GM18909 (cell line): ENCODE results near the gene AGAP1.

Experiments used
- ATAC-seq: cut with Tn5 transposase; IDR thresholded peaks from one replicate; pipeline ENCODE4 v1.9.1; 2021; ENCODE audit warnings: mild to moderate bottlenecking; ENCODE audit not compliant: unreplicated experiment, poor library complexity

Gene AGAP1

DNA sequence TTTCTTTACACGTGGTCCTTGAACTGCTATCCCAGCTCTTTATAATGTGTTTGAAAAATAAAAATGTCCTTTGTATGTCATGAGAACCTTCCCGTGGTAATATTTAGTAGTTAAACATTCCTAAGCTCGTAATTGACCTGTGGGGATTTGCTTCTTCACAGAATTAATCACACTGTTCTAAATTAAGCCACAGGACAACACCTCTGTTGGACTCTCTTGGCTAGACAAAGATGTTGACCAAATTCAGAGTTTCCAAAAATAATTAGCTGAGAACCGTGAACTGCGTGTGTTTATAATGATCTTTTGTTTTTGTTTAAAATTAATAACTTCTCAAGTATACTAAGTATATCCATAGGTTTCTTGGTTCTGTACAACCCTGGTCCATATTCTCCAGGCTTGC is 528.3 kb downstream of the AGAP1 start:
- ATAC-seq, result no peak

DNA sequence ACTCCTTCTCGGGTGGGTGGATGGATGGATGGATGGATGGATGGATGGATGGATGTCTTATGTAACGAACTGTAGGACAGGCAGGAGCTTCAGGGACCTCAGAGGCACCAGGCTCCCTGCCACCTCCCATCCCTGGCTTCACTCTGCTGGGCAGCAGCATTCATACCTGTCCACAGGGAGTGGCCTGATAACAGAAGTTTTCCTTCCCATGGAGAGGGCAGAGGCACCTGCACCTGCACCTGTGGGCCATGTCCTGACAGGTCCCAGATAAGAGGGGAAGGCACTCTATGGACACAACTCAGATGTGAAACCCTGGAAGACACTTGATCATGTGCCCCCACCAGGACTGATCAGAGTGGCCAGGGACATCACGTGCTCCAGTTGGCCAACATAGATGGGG is 532.0 kb downstream of the AGAP1 start:
- no peak for ATAC-seq

DNA sequence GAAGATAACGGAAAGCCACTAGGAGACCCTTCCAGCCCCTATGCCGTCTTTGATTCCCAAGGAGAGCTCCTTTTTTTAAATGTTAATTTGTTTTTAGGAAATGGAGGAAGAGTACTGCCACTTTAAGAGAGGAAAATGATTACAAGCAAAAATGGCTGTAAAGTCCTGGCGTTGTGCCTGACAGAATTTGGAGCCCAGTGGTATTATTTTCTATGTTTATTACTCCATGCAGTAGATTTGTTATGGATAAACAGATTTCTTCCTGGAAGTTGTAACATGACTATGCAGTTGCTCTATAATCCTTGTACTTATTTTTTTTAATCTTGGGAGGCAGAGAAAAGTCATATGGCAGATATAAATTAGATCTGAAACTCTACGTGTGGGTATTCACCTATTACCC is 533.0 kb downstream of the AGAP1 start:
- ATAC-seq, result no peak

DNA sequence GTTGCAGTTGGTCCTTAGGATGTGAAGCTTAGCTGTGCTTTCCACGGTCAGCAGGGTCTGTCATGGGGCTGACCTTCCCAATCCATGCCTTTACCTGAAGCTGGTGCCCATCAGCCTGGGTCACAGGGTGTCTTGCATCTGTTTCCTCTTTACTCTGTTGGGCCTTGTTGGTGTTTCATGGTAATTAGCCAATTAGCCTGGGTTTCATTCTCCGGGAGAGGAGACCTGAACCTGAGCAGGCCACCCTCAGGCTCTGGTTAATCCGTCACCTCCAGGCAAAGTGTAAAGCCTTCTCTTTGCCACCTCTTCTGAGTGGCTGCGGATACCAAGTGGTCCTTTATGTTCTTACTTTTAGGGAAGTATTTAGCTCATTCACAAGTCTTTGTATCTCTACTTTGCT is 534.2 kb downstream of the AGAP1 start:
- no peak for ATAC-seq

DNA sequence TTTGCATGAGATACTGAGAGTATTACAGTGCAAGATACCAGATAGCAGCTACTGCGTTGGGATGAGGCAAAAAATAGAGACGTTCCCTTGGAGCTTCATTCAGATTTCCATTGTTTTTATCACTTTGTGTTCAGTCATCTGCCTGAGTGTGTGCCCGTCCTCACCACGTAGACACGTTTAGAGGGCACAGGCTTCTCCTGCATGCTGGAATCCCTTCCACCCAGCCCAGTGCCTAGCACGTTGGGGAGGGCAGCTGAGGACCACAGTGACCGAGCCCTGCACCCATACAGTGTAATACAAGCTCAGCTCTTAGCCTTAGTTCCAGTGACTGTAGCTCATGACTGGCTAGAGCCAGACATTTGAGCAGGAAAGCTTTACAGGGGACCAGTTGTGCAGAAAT is 539.6 kb downstream of the AGAP1 start:
- ATAC-seq, result no peak

DNA sequence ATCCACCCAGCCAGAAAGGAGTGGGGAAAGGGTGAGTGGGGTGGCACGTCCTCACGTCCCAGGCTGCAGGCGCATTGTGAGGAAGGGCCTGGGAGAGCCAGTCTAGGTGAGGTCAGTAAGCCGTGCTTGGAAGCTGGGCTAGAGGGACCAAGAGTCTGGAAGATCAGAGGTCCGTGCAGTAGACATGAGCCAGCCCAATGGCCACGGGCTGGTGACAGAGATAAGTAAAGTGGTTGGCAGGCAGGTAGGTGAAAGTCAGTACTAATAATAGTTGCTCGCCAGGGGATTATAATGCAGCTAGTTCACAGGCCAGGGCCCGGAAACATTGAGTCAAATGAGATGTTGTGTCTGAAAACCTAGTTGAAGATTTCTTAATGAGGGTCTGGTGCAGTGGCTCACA is 541.1 kb downstream of the AGAP1 start:
- ATAC-seq, result no peak

DNA sequence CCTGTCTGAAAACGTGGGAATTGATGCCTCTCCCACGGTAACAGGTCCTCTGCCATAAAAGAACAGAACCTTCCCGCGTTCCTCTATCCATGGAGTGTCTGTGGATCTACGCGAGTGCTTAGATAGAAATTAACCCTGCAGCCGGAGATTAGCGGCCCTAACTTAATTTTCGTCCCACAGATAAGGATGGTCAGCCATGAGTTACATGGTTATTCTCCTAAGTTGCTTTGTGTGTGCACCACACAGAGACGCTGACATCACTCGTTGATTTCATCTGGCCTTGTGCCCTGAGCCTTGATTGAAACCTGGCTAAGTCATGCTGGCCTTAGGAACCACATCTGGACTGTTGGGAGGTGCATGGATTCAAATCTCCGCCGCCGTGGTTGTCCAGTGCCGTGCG is 542.2 kb downstream of the AGAP1 start:
- no peak for ATAC-seq

DNA sequence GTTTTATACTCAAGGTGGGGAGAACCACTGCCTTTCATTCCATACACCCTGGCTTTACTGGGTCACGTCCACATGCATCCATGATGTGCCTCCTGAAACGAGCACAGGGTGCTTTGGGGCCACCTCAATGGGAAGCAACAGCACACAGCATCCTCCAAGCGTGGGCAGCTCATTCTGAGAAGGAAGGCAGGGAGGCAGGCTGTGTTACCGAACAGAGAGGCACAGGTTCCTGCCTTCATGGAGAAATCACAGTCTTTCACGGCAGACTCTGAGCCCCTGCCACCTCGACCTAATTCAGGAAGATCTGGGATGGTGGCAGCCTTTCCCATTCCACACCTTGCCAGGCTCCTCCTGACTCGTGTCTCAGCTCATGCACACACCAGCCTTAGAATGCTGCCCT is 544.3 kb downstream of the AGAP1 start:
- no peak for ATAC-seq

DNA sequence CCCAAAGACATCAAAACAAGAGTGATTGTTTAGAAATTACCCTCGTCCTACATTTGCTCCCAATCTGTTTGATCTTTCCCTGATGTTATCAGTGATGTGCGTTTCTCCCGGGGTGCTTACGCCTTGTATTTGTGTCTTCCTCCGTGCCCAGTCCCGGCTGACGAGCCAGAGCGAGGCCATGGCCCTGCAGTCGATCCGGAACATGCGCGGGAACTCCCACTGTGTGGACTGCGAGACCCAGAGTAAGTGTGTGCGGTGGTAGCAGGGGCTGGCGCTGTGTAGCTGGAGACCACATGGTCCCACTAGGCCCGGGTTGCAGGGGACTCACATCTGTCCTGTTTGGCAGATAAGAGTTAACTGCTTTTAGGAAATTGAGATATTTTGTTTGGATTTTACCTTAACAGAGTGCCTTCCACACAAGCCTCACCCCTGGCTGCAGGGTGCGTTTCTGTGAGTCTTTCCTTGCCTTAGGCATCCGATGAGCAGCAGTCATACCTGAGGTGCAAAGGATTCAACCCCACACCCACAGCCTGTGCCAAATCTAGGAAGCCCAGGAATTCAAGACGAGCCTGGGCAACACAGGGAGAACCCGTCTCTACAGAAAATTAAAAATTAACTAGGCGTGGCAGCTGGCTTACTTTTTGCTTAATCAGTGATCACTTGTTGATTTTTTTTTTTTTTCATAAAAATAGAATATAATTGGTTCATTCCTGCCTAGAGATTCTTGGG is 546.9 kb downstream of the AGAP1 start:
- no peak for ATAC-seq

DNA sequence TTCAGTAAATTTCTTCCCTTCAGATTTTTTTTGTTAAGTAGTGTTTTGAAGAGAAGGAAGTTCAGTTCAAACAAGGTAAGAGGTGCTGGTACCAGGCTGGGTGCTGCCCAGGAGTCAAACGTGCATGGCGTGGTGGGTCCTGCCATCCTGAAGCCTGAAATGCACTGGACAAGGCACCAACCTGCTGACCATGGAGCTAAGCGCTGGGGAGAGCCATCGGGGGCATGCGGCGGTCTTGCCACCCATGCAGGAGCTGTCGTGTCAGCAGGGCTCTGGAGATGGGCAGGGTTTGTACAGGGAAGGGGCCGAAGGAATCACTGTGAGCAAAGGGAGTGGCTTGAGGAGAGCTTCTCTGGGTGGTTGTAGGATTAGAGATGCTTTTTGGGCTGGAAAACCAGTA is 547.8 kb downstream of the AGAP1 start:
- no peak for ATAC-seq

DNA sequence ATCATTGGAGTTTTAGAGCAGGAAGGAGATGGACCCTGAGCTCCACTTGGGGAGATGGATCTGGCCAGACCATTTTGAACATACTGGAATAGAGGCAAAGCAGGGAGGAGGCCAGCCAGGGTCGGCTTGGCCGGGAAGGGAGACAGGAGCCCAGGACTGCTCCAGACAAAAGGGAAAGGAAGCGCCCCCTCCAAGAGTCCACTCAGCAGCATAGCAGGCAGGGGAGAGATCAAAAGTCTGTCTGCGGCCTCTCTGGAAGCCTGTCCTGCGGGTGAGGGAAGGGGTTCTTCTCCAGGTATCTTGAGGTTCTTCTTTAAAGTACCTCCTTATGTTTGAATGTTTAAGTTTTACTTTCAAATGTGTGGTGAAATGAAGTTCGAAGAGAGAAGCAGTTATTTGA is 548.2 kb downstream of the AGAP1 start:
- no peak for ATAC-seq

DNA sequence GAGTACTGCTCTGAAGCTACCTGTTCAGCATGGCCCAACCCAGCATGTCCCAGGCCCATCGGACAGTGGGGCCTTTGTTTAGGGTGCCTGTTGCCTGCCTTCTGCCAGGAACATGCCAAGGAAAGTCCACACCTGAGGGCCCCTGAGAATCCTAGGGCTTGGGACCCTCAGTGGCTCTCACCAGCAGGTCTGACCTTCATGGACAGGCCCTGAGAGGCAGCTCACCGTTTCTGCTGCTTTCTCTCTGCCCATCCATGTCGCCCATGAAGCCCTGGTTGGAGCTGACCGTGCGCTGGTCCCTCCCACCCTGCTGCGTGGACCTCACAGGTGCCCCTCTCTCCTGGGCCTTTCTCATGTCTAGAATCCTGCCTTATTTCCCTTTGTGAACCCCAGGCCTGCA is 550.3 kb downstream of the AGAP1 start:
- ATAC-seq, result no peak

DNA sequence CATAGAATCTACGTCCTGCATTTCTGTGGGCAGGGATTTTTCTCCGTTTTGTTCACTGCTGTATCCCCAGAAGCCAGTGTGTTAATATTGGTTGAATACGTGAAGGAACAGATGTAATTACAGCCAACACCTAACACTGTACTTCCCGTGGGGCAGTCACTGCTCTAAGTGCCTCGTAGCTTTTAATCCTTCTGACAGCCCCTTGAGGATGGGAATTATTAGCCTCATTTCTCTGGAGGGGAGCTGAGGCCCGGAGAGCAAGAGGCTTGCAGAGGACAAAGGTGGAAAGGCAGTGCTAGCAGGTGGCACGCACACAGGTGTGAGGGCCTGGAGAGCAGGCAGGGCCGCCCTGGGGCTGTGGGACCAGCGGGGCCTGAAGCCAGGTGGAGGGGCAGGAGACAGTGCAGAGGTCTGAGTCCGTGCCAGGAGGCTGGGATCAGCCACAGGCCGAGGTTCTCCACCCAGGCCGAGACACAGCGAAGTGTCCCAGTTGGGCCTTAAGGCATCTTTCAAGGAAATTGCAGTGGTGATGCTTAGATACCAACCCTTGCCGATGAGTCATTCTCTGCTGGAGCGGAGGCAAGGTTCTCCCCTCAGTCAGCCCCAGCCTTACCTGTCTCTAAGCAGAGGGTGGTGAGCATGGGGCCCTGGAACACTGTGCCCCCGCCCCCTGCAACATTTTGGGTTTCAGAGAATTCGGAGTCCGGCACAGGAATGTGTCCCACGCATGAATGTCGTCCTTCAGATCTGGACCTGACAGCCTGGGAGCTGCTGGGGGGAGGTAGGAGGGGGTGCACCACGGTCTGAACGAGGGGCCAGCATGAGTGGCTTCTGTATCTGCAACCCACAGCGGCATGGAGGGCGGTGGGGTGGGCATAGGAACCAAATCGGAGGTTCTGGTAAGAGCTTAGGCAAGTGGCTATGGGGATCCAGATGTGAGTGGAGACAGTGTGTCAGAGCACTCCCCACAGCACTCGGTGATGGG is 551.7 kb downstream of the AGAP1 start:
- no peak for ATAC-seq

DNA sequence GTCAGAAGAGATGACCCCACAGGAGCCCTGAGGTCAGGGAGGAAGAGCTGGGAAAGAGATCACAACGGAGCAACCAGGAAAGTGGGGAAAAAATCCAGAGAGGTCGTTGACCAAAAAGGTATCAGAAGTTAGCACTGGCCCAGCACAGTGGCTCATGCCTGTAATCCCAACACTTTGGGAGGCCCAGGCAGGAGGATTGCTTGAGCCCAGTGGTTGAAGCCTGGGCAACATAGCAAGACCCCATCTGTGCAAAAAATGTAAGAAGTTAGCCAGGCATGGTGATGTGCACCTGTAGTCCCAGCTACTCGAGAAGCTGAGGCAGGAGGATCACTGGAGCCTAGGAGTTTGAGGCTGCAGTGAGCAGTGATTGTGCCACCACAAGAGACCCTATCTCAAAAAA is 552.9 kb downstream of the AGAP1 start:
- no peak for ATAC-seq

DNA sequence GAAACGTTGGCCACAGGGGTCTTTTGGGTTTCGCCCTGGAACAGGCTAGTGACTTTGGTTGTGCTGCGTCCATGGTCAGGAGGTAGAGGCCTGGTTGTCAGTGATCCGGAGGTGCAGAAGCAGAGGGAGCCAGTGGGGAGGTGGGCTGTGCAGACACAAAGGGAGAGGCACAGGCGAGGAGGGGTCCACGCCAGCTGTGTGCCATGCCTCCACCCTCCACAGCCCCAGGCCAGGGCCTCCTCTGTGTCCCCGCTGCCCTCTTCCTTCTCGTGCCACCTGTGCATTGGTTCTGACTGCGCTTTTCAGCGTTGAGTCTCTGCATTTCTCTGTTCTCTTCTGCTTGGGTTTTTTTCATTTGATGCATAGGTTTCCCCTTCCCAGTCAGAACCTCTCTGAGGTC is 553.3 kb downstream of the AGAP1 start:
- ATAC-seq, result no peak

DNA sequence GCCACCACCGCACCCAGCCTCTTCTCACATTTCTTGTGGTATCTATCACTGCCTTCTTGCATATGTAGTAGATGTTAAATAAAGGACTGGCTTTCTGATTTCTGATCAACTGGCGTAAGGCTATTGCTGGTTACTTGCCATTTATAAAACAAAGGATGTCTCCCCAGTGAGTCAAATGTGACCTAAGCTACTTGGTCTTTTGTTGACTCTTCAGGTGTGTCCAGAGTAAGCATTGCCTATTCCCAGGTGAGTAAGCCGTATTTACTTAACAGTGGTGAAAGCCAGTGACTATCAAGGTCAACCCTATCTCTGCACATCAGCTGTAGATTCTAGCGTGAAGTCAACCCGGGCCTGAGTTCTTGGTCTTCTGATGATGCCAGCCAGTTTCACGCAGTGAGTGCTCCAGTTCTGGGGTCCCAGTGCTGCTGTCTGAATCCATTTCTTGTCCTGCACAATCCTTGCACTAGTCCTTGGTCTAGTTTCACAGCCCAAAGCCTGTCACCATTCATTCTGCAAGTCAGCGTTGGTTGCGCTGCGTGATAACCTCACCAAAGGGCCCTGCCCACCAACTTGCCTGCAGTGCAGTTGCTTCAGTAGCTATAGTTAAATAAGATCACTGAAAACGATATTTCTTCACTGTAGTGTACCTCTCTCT is 554.2 kb downstream of the AGAP1 start:
- ATAC-seq, result no peak

DNA sequence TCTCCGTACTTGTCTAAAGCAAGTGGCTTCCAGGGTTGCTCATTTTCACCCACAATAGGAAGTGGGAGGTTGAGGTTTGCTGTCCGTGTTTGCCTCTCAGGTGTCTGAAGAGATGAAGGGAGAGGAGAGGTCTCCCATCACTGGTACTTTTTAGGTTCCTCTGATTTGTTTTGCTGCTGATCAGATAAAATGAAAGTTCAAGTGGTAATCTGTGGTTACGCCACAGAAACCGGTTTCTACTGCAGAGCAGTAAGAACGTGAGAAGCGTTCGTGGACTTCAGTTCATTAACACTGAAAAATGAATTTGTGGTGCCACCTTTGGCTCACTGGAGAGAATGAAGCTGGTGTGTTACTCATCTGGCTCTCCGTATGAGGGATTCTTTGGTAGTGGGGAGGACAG is 556.1 kb downstream of the AGAP1 start:
- no peak for ATAC-seq

DNA sequence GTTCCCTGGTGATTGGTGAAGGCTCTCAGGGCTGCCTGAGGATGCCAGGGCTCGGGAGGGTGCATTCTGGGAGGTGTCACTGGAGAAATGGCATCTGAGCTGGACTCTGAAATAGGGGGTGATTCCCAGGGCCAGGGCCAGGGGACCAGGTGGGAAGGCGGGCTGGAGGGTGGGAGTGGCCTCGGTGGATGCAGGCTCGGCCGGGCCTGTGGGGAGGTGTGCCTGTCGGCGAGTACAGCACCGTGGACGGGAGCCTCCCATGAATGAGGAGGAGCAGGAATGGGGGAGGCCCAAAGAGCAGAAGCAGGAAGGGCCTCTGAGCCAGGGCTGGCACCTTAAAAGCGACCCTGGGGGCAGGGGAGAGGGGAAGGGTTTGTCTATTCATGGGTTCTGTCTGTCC is 557.5 kb downstream of the AGAP1 start:
- no peak for ATAC-seq

DNA sequence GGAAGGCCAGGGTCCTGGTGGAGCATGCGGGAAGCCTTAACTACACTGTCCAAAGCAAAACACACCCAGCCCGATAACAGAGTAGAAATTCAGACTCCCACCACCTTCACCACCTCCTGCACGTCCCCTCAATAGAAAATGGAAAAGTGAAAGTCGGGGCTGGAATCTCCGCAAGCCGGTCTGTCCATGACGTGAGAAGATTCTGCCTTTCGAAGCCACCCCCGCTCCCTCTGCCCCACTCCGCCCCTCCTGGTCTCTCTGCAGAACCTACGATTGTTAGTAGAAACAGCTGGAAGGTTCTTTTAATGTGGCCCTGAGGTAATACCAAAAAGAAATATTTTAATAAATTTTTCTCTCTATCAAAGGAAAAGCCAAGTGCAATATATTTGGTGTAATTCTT is 558.0 kb downstream of the AGAP1 start:
- no peak for ATAC-seq

DNA sequence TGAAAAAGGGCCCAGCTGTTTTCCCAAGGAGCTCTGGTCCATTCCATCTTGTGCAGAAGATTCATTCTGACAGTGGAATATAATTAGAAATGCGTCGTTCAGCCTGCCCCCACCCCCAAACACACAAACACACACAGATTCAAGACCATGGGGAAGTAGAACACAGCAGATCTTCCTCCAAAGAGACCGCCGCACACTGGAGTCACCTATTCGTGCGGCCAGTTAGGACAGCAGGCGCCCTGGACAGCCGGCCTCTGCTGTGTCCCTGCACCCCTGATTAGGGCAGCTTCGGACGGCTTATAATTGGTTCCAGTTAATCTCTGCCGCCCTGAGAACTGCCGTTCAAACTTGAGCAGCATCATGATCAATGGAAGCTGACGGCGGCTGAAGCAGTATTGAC is 558.4 kb downstream of the AGAP1 start:
- no peak for ATAC-seq
